MG63 (cell line): ENCODE measurements around the gene NCMAP. TPM values are rescaled to one million over a fixed set of nuclear protein-coding genes. Genes with fewer than 3 reads are reported as not detected.
"Not testable (repeated sequence)": the region's sequence is repeated elsewhere in the genome, so short reads cannot be mapped to it uniquely, and the experiment has no call there.

ENCODE experiments used
- DNase-seq: peaks from one replicate; pipeline ENCODE4 v3.0.0-alpha.2; 2020
- H3K27me3 ChIP-seq: fragments of 250-450 bp; sonication (Bioruptor Pico); 2 replicates; pipeline ENCODE4 v1.5.1; 2020; ENCODE audit warnings: mild to moderate bottlenecking, moderate library complexity
- H3K36me3 ChIP-seq: fragments of 250-450 bp; sonication (Bioruptor Pico); 2 replicates; pipeline ENCODE4 v1.5.1; 2020; ENCODE audit warnings: mild to moderate bottlenecking, moderate library complexity
- H3K4me3 ChIP-seq: fragments of 250-450 bp; sonication (Bioruptor Pico); 2 replicates; pipeline ENCODE4 v1.5.1; 2020; ENCODE audit warnings: mild to moderate bottlenecking, moderate library complexity
- H3K9me3 ChIP-seq: fragments of 250-450 bp; sonication (Bioruptor Pico); 2 replicates; pipeline ENCODE4 v1.5.1; 2020; ENCODE audit warnings: mild to moderate bottlenecking, moderate library complexity
- total RNA-seq: library from RNA; depleted of rRNA; stranded (reverse); fragments of >200 nt; shearing (Covaris generic); gene quantifications from 2 replicates; pipeline ENCODE4 v1.2.3, GENCODE V29; 2014; ENCODE audit warnings: low replicate concordance

The NCMAP gene
- total RNA-seq, 1 experiment from 2014 or later, result not detected

DNA sequence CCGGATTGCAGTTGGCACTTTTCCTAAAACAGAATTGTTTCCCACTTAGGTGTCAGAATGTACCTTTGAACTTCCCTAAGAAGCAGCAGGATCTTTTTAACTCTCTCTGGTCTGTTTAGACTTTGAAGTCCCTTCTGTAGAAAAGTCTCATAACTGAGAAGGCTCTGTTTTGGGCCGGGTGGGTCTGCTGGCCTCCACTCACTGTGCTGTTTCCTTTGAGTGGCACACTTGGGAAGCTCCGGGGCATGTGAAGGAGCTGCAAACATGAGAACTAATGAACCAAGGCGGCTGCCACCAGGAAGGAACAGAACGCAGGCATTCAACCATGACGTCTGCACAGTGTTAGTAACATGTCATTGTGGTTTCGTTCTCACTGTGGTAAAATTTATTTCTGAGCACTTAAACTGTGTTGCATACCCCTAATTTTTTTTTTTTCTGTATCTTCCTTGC, 19.5 kb upstream of the NCMAP start:
- no peaks in the 10 kb centered on the region for H3K9me3 ChIP-seq
- DNase-seq, result no peak

DNA sequence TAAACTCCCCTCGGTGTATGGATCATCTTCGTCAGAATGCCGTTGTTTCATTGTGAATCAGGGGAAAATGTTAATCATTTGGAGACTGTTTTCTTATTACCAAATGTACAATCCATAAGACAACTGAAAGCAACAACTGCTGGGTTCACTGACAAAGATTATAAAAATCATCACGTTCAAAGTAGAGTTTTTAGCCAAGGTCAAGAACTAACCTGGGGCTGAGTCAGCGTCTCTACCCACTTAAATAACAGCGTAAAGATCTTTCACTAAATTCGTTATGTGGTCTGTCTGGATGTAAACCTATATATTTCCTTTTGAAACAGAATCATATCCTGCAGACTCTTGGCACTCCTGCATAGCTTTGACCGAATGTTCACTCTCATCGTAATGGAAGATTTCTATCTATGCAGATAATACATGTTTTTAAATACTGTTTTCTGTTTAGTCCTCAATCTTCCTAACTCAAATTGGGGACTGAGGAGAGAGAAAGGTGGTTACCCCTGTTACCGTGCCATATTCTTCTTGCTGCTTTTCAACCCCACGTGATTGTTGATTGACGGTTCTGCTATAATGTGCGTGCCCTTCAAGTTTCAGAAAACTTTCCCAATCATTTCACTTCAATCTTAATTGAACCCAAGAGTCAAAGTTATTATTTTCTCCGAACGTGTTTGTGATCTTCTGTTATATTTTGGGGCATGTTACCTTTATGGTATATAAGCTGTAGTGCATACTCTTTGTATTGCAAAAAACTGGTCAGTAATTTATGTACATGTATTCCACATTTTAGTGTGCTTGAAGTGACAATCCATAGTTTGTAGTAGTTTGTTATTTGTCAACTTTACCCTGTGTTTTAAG, 15.6 kb upstream of the NCMAP start:
- Histone ChIP-seq H3K36me3 (no peaks in the 10 kb centered on the region), H3K9me3 (no peaks in the 10 kb centered on the region), H3K4me3 (no peak overlapping the region), H3K27me3 (no peaks in the 10 kb centered on the region)
- no peak for DNase-seq

More for the DNA sequence above, 19.5 kb upstream of the NCMAP start:
- Histone ChIP-seq H3K27me3 (no peaks in the 10 kb centered on the region), H3K36me3 (no peaks in the 10 kb centered on the region), H3K4me3 (no peak overlapping the region)

DNA sequence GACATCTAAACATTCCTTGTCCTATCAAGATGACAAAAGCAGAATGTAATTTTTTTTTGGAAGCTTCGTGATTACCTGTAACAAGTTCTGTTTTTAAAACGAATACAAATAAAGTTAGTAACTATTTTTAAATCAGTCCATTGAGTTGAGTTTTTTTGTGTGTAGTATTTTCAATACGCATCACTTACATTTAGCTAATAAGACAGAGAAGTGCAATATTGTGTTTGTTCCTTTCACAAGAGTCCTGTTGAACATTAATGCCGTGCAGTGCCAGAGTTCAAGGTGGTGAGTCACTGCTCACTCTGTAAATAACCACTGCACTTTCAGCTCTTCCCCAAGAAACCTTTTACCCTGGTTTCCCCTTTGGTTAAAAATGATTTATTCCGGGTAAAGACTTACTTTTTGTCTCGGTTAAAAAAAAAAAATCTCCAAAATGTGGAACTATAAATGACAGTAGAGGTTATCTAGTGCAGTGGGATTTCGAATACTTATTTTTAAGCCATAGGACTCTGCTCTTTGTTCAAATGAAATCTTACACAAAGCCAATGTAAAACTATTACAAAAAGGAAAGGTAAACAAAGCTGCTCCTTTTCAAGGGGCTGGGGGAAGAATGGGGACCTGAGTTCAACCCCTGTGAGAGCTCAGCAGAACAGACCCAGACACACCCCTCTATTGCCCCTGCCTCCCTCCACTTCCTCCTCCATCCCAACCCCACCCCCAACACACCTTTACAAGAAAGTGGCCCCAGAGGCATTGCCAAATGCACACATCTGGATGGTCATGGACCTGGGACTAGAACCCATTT, 14.8 kb upstream of the NCMAP start:
- no peaks in the 10 kb centered on the region for H3K27me3 ChIP-seq
- H3K4me3 ChIP-seq, result no peak overlapping the region
- H3K36me3 ChIP-seq, result no peaks in the 10 kb centered on the region
- peak; percentile 59 for DNase-seq
- H3K9me3 ChIP-seq, result no peaks in the 10 kb centered on the region

DNA sequence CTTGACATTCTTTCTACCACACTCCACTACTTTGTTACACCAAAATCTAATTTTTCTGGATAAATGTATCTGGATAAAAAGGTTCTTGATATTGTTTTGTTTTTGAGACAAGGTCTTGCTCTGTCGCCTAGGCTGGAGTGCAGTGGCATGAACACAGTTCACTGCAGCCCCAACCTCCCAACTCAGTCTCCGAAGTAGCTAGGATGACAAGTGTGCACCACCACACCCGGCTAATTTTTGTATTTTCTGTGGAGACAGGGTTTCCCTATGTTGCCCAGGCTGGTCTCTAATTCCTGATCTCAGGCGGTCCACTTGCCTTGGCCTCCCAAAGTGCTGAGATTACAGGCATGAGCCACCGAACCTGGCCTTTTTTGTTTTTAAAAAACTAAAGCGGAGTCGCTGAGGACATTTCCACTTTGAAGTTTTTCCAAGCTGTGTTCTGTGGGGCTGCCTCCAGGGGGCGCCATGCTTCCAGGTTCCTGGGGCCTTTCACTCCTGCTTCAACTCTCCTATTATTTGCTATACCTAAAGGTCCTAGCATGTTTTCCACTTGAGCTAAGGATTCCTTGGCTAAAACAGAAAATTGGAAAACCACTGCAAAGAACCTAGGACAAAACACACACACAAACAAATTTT, 14.1 kb upstream of the NCMAP start:
- DNase-seq, result no peak
- no peaks in the 10 kb centered on the region for H3K27me3 ChIP-seq

DNA sequence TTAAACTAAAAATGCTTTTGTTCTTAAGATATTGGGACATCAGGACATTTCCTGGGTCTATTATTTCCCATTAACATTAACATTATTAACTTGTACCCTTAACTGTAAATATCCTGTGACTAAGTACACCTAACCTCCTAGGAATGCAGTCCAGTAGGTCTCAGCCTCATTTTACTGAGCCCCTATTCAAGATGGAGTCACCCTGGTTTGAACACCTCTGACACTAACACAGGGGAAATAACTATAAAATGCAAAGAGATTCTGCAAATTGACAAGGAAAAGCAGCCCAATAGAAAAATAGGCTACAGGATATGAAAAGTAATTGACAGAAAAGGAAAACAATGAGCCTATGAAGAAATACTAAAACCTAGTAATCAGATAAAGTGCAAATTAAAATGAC, 11.6 kb upstream of the NCMAP start:
- no peak for DNase-seq

More for the DNA sequence above, 14.1 kb upstream of the NCMAP start:
- H3K4me3 ChIP-seq, result no peak overlapping the region
- no peaks in the 10 kb centered on the region for H3K9me3 ChIP-seq
- H3K36me3 ChIP-seq, result no peaks in the 10 kb centered on the region

DNA sequence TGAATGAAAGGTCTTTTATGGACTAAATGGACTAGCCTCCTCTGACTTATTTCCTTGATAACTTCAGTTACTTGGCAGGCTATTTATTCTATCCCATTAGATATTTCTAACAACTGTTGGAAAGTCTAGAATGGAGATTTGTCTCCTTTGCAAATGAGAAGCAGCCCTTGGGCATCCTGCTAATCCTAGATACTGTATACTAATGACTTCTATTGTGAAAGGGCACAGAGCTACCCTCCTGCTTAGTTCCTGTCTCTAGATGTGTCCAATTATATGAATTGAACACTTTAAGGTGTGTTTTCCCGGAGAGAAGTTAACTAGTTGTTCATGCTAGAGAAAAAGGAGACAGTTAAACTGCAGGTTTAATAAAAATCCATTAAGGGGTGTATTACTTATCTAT, 10.2 kb upstream of the NCMAP start:
- Histone ChIP-seq H3K9me3 (no peaks in the 10 kb centered on the region), H3K27me3 (peaks cover 3% of the 10 kb centered on the region), H3K36me3 (no peaks in the 10 kb centered on the region), H3K4me3 (no peak overlapping the region)
- no peak for DNase-seq

More for the DNA sequence above, 11.6 kb upstream of the NCMAP start:
- H3K9me3 ChIP-seq, result no peaks in the 10 kb centered on the region
- H3K4me3 ChIP-seq, result no peak overlapping the region
- H3K27me3 ChIP-seq, result peaks cover 3% of the 10 kb centered on the region
- H3K36me3 ChIP-seq, result no peaks in the 10 kb centered on the region

DNA sequence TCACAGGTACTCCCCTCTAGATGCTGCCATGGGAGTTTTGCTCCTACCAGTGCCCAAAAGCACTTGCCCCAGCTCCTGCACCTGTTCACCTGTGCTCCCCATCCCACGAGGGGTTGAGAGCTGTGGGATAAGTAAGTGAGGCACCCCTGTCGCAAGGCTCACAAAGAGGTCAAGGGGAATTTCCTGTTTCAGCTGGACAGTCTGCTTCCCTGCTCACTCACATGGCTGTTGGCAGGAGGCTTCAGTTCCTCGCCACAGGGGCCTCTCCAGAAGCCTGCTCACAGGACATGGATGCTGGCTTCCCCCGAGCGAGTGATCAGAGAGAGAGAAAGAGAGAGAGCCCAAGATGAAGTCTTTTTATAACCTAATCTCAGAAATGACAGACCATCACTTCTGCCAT, 8.7 kb upstream of the NCMAP start:
- Histone ChIP-seq H3K36me3 (no peaks in the 10 kb centered on the region), H3K27me3 (peaks cover 3% of the 10 kb centered on the region), H3K9me3 (no peaks in the 10 kb centered on the region), H3K4me3 (no peak overlapping the region)
- no peak for DNase-seq

DNA sequence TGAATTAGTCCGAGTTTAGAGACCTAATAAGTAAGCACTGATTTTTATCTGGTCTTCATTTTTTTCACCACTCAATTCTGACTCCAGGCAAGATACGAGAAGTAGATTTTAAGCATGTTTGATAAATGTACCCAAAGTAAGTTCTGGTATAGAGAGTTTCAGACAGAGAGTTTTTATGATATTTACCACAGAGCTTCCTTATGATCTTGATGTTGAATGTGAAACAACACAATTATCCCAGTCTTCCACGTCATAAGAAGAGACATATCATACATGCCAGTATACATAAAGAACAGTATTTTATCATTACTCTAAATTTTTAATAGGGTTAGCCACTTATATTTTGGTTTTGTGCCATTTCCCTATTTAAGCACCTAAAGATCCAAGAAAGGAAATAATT, 7.8 kb upstream of the NCMAP start:
- Histone ChIP-seq H3K36me3 (no peaks in the 10 kb centered on the region), H3K9me3 (no peaks in the 10 kb centered on the region), H3K27me3 (peaks cover 3% of the 10 kb centered on the region), H3K4me3 (no peak overlapping the region)
- DNase-seq, result no peak

DNA sequence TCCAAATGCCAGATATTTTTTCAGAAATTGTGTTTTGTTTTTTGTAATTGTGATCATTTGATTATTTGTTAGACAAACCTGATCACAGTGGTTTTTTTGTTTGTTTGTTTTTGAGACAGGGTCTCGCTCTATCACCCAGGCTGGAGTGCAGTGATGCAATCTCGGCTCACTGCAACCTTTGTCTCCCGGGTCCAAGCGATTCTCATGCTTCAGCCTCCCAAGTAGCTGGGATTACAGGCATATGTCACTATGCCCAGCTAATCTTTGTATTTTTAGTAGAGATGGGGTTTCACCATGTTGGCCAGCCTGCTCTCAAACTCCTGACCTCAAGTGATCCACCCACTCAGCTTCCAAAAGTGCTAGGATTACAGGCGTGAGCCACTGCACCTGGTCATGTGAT, 6.7 kb upstream of the NCMAP start:
- not testable (repeated sequence) for DNase-seq, H3K4me3 ChIP-seq, H3K27me3 ChIP-seq, H3K9me3 ChIP-seq, H3K36me3 ChIP-seq

DNA sequence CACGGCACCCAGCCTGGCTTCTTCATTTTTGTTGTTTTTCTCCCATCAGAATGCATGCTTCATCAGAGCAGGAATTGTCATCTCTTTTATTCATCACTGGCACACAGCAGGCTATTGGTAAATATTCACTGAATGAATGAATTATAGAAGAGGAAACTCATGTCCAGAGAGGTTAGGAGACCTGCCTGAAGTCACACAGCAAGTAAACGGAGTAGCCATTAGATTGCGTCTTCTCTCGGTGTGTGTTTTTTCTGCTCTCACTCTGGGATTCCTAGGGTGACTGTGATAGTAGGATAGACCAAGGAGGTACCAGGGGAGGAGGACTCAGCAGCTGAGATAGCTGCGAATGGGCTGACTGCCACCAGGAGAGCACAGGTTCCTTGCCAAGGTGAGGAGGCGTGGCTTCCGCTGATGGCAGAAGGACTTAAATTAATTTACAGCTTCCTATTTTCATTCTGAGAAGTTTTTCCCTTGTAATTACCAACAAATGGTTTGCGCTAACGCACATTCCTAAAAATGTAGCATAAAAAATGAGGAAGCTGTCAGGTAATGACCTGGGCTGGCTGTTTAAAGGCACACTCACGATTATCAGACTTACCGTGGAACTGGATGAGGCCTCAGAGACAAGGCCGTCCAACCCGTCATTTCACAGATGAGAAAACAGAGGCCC, 4.5 kb upstream of the NCMAP start:
- H3K9me3 ChIP-seq, result no peaks in the 10 kb centered on the region
- H3K27me3 ChIP-seq, result peaks cover 3% of the 10 kb centered on the region
- no peaks in the 10 kb centered on the region for H3K36me3 ChIP-seq
- DNase-seq, result no peak
- H3K4me3 ChIP-seq, result no peak overlapping the region

DNA sequence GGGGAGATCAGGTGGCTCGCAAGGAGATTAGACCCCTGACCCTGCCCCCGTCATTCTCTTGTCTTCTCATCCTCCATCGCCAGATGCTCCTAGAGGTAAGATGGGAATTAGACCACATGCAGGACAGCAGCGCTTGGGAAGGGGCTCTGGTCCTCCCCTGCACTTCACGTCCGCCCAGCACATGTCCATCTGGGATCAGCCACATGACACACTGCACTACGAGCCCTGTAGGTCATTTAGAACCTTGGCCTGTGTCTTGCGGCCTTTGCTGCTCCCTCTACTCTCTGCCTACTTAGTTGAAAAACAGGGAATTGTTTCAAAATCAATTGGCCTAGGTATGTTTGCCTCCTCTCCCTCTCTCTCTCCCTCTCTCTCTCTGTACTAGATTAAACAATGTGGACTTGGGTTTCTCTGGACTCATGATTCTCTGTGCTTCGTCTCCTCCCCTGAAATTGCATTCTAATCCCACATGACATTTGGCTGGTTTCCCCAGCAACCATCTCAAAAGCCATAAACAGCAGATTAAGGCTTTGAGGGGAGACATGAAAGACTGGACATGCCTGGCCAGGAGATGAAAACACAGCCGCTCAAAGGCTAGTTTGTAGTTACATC, 3.8 kb upstream of the NCMAP start:
- H3K27me3 ChIP-seq, result peaks cover 3% of the 10 kb centered on the region
- no peaks in the 10 kb centered on the region for H3K9me3 ChIP-seq
- DNase-seq, result no peak
- no peaks in the 10 kb centered on the region for H3K36me3 ChIP-seq
- no peak overlapping the region for H3K4me3 ChIP-seq

DNA sequence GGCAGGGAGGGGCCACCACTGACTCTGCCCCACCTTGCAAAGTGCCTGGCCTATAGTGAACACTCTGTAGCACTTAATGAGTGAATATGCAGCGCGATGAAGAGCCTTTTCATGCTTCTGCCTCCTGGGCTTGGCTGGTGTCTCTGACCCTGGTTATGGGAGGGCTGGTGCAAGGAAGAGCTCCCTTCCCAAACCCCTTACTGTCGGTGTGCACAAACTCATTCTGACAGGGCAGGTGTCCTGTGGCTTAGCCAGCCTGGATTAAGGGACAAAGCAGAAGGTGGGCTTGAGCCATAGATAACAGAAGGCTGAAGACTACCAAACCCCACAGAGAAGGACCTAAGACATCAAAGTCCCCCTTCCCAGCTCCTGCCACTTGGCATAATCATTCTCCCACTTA, 2.0 kb upstream of the NCMAP start:
- no peak for DNase-seq
- Histone ChIP-seq H3K27me3 (no peaks in the 10 kb centered on the region), H3K4me3 (no peak overlapping the region), H3K9me3 (no peaks in the 10 kb centered on the region), H3K36me3 (no peaks in the 10 kb centered on the region)

DNA sequence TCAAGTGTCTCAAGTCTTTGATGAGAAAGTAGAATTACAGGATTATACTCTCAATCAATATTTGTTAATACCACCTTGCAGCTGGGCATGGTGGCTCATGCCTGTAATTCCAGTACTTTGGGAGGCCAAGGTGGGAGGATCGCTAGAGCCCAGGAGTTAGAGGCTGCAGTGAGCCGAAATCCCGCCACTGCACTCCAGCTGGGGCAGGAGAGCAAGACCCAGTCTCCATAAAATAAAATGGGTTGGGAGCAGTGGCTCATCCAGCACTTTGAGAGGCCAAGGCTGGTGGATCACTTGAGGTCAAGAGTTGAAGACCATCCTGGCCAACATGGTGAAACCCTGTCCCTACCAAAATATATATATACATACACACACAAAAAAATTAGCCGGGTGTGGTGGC, 1.2 kb upstream of the NCMAP start:
- H3K36me3 ChIP-seq, result no peaks in the 10 kb centered on the region
- DNase-seq, result no peak
- H3K27me3 ChIP-seq, result no peaks in the 10 kb centered on the region
- H3K4me3 ChIP-seq, result no peak overlapping the region
- H3K9me3 ChIP-seq, result no peaks in the 10 kb centered on the region

DNA sequence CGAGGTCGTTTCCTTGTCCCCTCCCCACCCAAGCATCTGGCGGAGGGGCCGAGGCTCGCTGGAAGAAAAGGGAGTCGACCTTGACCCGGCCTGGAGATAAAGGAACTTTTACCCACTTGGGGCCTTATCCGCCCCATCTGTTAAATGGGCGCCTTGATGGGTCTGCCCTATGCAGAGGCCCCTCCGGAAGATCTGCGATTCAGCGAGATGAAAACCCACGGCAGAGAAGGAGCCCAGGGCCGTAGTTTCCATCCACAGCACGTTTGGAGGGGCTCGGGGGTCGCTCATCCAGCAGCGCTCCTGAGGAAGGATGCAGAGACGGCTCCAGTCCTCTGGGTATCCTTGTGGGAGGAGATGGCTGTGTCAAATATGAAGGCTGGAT, 518 bp downstream of the NCMAP start:
- no peak for DNase-seq
- Histone ChIP-seq H3K36me3 (no peaks in the 10 kb centered on the region), H3K4me3 (no peak overlapping the region), H3K9me3 (no peaks in the 10 kb centered on the region), H3K27me3 (no peaks in the 10 kb centered on the region)

DNA sequence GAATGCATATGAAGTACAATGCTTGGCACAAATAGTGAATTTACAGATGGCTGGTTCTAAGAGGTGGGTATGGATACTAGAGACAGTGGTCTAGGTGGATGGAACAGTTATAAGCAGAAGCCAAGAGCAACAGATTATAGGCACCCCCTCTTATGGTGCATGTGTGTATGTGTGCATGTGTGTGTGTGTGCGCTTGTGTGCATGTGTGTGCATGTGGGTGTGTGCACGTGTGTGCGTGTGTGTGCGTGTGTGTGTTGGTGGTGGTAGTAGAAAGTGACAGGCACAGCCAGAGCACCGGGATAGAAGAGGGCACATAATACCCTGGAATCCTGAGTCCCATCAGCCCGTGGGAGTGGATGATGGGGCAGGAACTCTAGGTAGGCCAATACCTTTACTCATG, 1.3 kb downstream of the NCMAP start:
- Histone ChIP-seq H3K27me3 (no peaks in the 10 kb centered on the region), H3K4me3 (no peak overlapping the region), H3K9me3 (no peaks in the 10 kb centered on the region), H3K36me3 (no peaks in the 10 kb centered on the region)
- DNase-seq, result no peak

DNA sequence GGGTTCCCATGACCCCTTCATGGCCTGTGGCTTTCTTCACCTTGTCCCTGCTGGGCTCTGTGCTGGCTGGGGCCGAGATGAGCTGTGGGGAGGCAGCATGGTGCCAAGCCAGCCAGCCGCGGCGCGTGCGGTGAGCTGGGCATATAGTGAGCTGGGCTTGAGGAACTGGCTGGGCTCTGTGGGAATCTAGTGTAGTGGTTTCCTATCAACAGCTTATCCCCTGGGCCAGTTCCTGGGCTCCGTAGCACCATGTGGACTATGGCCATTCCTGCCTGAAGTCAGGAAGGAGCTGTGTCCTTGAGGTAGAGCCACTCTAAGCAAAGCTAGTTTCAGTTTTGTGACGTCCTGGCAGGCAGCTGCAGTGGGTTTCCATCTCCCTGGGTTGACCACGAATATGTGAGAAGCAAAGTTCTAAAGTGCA, 1.8 kb downstream of the NCMAP start:
- peak; percentile 39 for DNase-seq
- Histone ChIP-seq H3K9me3 (no peaks in the 10 kb centered on the region), H3K4me3 (no peak overlapping the region; the same call in 1 of the 2 replicates), H3K27me3 (no peaks in the 10 kb centered on the region), H3K36me3 (no peaks in the 10 kb centered on the region)
